Endothelial cell of umbilical vein (primary cell): ENCODE data around the gene RSPH1. TPM values are rescaled to one million over a fixed set of nuclear protein-coding genes. Genes with fewer than 3 reads are reported as not detected.

Source experiments
- BruUV-seq: library from RNA; stranded (reverse); fragments of 400-500 nt; replicated peaks from 2 replicates; lab custom pipeline; 2021; lab: Mats Ljungman, UMichigan
- CTCF ChIA-PET: fragments of 300-600, 350-600 bp; sonication (Branson Sonifier 250); formaldehyde crosslinking; loops from one replicate; lab custom pipeline; 2021; ENCODE audit warnings: antibody characterized with exemption, inconsistent platforms; lab: Charles Lee
- POLR2A ChIA-PET: fragments of 300-600, 350-600 bp; sonication (Branson Sonifier 250); formaldehyde crosslinking; loops from one replicate; lab custom pipeline; 2021; ENCODE audit warnings: antibody characterized with exemption, inconsistent platforms; lab: Charles Lee
- DNase-seq: peaks from one replicate; pipeline ENCODE4 v3.0.0-alpha.2; 2011; ENCODE audit warnings: low read depth, low spot score
- FAIRE-seq: peaks from 2 replicates; lab custom pipeline; 2011; peaks lifted over from hg19 to GRCh38; lab: Jason Lieb, UNC
- H2AFZ ChIP-seq: 2 replicates; pipeline ENCODE4 v1.6.0; 2012; ENCODE audit warnings: low read depth, low read length, control low read depth, inconsistent platforms
- H3K27ac ChIP-seq: 2 replicates; pipeline ENCODE4 v1.5.1; 2011; ENCODE audit warnings: low read depth, mild to moderate bottlenecking, control low read depth, low read length, moderate library complexity; ENCODE audit not compliant: insufficient read depth
- H3K27me3 ChIP-seq, 2 experiments: 2 replicates each; pipeline versions ENCODE4 v1.6.0 to v1.6.1; 2011; ENCODE audit warnings: low read length in 2 of 2, mixed read lengths in 1 of 2; ENCODE audit not compliant: control insufficient read depth in 2 of 2, insufficient read depth in 2 of 2
- H3K36me3 ChIP-seq, 2 experiments: 2 replicates in 1 of 2; 3 replicates in 1 of 2; pipeline ENCODE4 v1.5.1; 2011; ENCODE audit warnings: low read length in 2 of 2, mild to moderate bottlenecking in 1 of 2, moderate library complexity in 1 of 2; ENCODE audit not compliant: control insufficient read depth in 2 of 2, insufficient read depth in 2 of 2; ENCODE audit errors: extremely low read depth in 1 of 2
- H3K4me1 ChIP-seq: 3 replicates; pipeline ENCODE4 v1.5.1; 2011; ENCODE audit warnings: mild to moderate bottlenecking, low read length; ENCODE audit not compliant: control insufficient read depth, insufficient read depth; ENCODE audit errors: extremely low read depth
- H3K4me2 ChIP-seq: 2 replicates; pipeline ENCODE4 v1.6.1; 2011; ENCODE audit warnings: low read length, control low read depth, mixed read lengths; ENCODE audit not compliant: insufficient read depth
- H3K4me3 ChIP-seq, 3 experiments: fragments of 200-600 bp in 1 of 3; sonication (generic), shearing (Covaris generic) in 1 of 3; replicated peaks in 1 of 3; 2 replicates each; pipeline ENCODE4 v1.5.1; 2011 to 2016; ENCODE audit warnings: control low read depth in 3 of 3, low read length in 3 of 3, mild to moderate bottlenecking in 2 of 3, inconsistent platforms in 1 of 3, low read depth in 1 of 3, moderate library complexity in 1 of 3; ENCODE audit not compliant: insufficient read depth in 1 of 3
- H3K79me2 ChIP-seq: 2 replicates; pipeline ENCODE4 v1.6.0; 2012; ENCODE audit warnings: low read length, inconsistent platforms; ENCODE audit not compliant: control insufficient read depth, insufficient read depth
- H3K9ac ChIP-seq: replicated peaks from 2 replicates; pipeline ENCODE3; 2011; ENCODE audit warnings: low read length, control low read depth; ENCODE audit not compliant: insufficient read depth; ENCODE audit errors: extremely low read depth
- H3K9me1 ChIP-seq: replicated peaks from 3 replicates; pipeline ENCODE4 v1.6.0; 2011; ENCODE audit warnings: mild to moderate bottlenecking, low read length; ENCODE audit not compliant: control insufficient read depth, insufficient read depth; ENCODE audit errors: extremely low read depth
- H3K9me3 ChIP-seq: replicated peaks from 2 replicates; pipeline ENCODE4 v1.5.1; 2012; ENCODE audit warnings: low read length, inconsistent platforms; ENCODE audit not compliant: control insufficient read depth, insufficient read depth
- H4K20me1 ChIP-seq: replicated peaks from 2 replicates; pipeline ENCODE3; 2011; ENCODE audit warnings: mild to moderate bottlenecking, low read length; ENCODE audit not compliant: control insufficient read depth, insufficient read depth; ENCODE audit errors: extremely low read depth
- EZH2 ChIP-seq: IDR thresholded peaks from 2 replicates; pipeline ENCODE4 v1.6.1; 2012; ENCODE audit warnings: borderline replicate concordance, low read depth, mild to moderate bottlenecking, moderate library complexity, low read length, inconsistent platforms; ENCODE audit not compliant: severe bottlenecking
- FOS ChIP-seq: IDR thresholded peaks from 2 replicates; pipeline ENCODE4 v1.6.1; 2011; ENCODE audit warnings: mild to moderate bottlenecking, low read length, moderate library complexity, borderline replicate concordance; ENCODE audit not compliant: insufficient read depth
- GATA2 ChIP-seq: IDR thresholded peaks from 2 replicates; pipeline ENCODE4 v1.7.0; 2011; ENCODE audit warnings: low read depth, mild to moderate bottlenecking, moderate library complexity, mixed read lengths, low read length; ENCODE audit not compliant: insufficient read length, insufficient read depth
- JUN ChIP-seq: IDR thresholded peaks from 2 replicates; pipeline ENCODE4 v1.6.1; 2011; ENCODE audit warnings: borderline replicate concordance, low read depth; ENCODE audit not compliant: insufficient read length, insufficient read depth
- MAX ChIP-seq: IDR thresholded peaks from 2 replicates; pipeline ENCODE4 v1.6.1; 2011; ENCODE audit not compliant: insufficient read depth, insufficient read length
- MYC ChIP-seq: IDR thresholded peaks from one replicate; pipeline ENCODE4 v1.6.1; 2011; ENCODE audit warnings: mild to moderate bottlenecking, low read depth, low read length
- POLR2A ChIP-seq: IDR thresholded peaks from 2 replicates; pipeline ENCODE4 v1.6.1; 2012; ENCODE audit warnings: low read depth, mild to moderate bottlenecking, control low read depth, low read length
- POLR2AphosphoS5 ChIP-seq: IDR thresholded peaks from 2 replicates; pipeline ENCODE4 v1.6.1; 2012; ENCODE audit warnings: low read depth, mild to moderate bottlenecking, control low read depth, low read length, moderate library complexity; ENCODE audit not compliant: insufficient read depth
- dilution Hi-C: fragments of 300-500 bp; cut with MboI; formaldehyde crosslinking; loops from one replicate; pipeline ENCODE4 v1.15.0; 2019; ENCODE audit warnings: low sequenced_read_pairs; ENCODE audit not compliant: extremely low pct_ligation_motif_present
- intact Hi-C: fragments of 100-400 bp; cut with micrococcal nuclease; formaldehyde crosslinking; loops from one replicate; pipeline ENCODE4 v1.10.0; 2022
- polyA plus RNA-seq, 4 experiments: library from polyadenylated mRNA; depleted of rRNA in 3 of 4; stranded (reverse) in 3 of 4; unstranded in 1 of 4; fragments of >200 nt; gene quantifications; 2 replicates each; pipeline versions ENCODE4 v1.2.1 to v1.2.3, GENCODE V29; 2011 to 2012; ENCODE audit warnings: missing spikeins in 1 of 4
- total RNA-seq: library from RNA; stranded (reverse); gene quantifications from 2 replicates; pipeline ENCODE4 v1.2.3, GENCODE V29; 2021
- TF ChIP-seq, protein P1 (sequence below), 2 donors: IDR thresholded peaks; 1 replicate in 1 of 2; 2 replicates in 1 of 2; pipeline ENCODE4 v1.5.1; 2011; ENCODE audit warnings: low read length in 2 of 2, mild to moderate bottlenecking in 2 of 2, moderate library complexity in 2 of 2, control low read depth in 1 of 2, inconsistent platforms in 1 of 2, low read depth in 1 of 2; ENCODE audit not compliant: insufficient read depth in 1 of 2; ENCODE audit errors: extremely low read depth in 1 of 2

The RSPH1 gene
- total and polyA plus RNA-seq, 2 donors (not counting 3 experiments of a cell fraction or from before 2014, with no cell fraction given) = 0.08 TPM; not detected in 1

DNA sequence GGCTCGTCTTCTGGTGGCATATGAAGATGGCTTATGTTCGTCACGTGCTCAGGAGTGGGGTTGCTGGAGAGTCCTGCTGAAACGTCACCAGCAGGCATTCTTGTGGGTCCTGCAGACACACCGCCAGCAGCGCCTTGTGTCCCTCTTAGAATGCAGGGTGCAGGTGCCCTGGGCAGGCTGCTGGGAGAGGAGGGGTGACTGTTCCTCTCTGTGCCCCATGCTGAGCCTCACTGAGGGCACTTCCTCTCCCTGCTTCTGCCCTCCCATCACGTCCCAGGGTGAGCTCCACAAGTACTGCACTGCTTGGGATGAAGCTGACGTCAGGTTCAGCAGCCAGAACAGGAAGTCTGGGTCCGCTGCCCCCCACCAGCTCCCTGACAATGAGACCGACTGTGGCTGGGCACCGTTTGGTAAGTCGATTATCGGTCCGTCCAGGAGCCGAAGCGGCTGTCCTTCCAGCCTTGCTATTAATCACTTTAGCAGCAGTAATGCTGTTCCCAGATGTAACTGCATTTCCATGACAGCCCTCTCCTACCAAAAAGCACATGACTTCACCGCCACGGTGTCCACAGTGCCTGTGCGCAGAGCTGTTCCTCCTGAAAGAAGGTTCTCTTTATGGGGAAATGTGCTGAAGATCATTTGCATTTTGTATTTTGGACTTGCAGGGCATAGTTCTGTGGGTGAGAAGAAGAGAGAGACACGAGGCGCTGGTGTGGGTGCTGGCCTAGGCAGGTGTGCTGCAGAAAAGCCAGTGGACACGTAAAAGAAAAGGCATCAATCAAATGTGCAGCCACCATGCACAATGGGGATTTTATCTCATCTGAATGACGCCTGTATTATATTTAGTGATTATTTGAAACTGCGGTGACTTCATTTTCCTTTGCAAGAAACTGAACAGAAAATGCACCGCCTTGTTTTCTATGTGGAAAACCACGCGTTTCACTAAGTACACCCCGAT is 38.7 kb upstream of the RSPH1 start:
- no peak for TF ChIP-seq MYC
- no peak for TF ChIP-seq GATA2
- TF ChIP-seq POLR2A = no peak
- no peak for TF ChIP-seq EZH2
- TF ChIP-seq POLR2AphosphoS5 = no peak
- no peak for TF ChIP-seq JUN
- TF ChIP-seq, protein P1, sequence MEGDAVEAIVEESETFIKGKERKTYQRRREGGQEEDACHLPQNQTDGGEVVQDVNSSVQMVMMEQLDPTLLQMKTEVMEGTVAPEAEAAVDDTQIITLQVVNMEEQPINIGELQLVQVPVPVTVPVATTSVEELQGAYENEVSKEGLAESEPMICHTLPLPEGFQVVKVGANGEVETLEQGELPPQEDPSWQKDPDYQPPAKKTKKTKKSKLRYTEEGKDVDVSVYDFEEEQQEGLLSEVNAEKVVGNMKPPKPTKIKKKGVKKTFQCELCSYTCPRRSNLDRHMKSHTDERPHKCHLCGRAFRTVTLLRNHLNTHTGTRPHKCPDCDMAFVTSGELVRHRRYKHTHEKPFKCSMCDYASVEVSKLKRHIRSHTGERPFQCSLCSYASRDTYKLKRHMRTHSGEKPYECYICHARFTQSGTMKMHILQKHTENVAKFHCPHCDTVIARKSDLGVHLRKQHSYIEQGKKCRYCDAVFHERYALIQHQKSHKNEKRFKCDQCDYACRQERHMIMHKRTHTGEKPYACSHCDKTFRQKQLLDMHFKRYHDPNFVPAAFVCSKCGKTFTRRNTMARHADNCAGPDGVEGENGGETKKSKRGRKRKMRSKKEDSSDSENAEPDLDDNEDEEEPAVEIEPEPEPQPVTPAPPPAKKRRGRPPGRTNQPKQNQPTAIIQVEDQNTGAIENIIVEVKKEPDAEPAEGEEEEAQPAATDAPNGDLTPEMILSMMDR (IDR thresholded peaks at IDR 0.05; ENCODE audit: extremely low read depth in 1 of 2, insufficient read depth in 1 of 2, low read depth in 1 of 2, low read length in 2 of 2) = no peak
- no peak for TF ChIP-seq FOS
- TF ChIP-seq MAX = no peak

More for the DNA sequence above, 38.7 kb upstream of the RSPH1 start:
- no TSS peak for BruUV-seq
- POLR2A ChIA-PET = no interaction called here
- Histone ChIP-seq H3K27ac (no peak overlapping the region), H3K4me3 (no peak overlapping the region), H3K79me2 (no peaks in the 10 kb centered on the region), H3K9me3 (no peaks in the 10 kb centered on the region), H3K27me3 (no peaks in the 10 kb centered on the region), H4K20me1 (no peaks in the 10 kb centered on the region), H3K36me3 (no peaks in the 10 kb centered on the region), H3K4me2 (no peak overlapping the region), H3K9ac (no peak overlapping the region), H3K9me1 (no peaks in the 10 kb centered on the region), H2AFZ (no peak overlapping the region), H3K4me1 (peaks cover 4% of the 10 kb centered on the region)
- dilution Hi-C loops = no loop called here
- FAIRE-seq = no peak
- CTCF ChIA-PET = no interaction called here
- intact Hi-C loops = no loop called here
- DNase-seq = no peak
